ENCODE results near the gene BICDL1.

BICDL1 gene

DNA sequence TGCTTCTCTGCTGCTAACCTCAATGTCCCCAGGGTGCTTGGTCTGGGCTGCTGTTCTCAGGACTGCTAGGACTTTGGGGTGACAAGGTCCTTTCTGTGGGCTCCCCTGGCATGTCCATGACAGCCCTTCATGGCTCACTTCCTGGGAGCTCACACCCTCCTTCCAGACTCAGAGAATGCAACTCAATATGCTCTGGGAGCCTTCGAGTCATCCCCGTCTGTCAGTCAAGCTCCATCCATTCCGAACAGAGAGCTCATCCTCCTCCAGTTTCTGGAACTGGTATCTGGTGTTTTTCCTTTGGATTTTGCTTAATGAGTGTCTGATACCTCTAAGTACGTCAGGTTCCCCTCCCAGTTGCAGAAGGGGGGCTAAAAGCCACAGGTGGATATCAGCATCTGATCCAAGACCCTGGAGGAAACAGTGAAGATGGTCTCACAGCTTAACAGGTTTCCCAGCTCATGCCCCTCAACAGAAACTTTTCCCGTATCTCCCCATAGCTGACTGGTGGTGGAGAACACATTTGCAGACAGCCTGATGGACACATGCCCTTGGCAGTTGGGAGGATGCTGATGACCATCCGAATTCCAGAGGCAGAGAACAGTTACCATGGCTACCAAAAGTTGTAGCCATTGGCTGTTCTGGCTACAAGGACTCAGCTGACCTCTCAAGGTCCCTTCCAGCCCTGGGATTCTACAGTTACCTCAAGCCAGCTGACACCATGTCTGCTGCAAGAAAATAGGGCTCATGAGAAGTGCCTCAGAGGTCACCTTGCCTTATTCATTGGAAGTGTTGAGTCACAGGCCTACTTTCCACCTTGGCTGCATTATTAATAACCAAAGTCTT lies 137.0 kb downstream of the BICDL1 start:
- WGBS (ENCODE audit: insufficient coverage, insufficient read length) = no CpG with 5 or more reads among the region's 6 CpGs
- no peaks in the 10 kb centered on the region for H3K4me1 ChIP-seq (ENCODE audit: control insufficient read depth, insufficient read depth, low read length)
- no peak overlapping the region for H3K27ac ChIP-seq (ENCODE audit: low read length)
- H3K36me3 ChIP-seq (ENCODE audit: control insufficient read depth, insufficient read depth, low read length) = peaks cover 28% of the 10 kb centered on the region
- no peak for DNase-seq (ENCODE audit: low read depth, low spot score)
- no peaks in the 10 kb centered on the region for H3K9me3 ChIP-seq (ENCODE audit: control insufficient read depth, insufficient read depth, low read length)
- H3K4me3 ChIP-seq (ENCODE audit: low read length) = no peak overlapping the region
- H3K27me3 ChIP-seq (ENCODE audit: control insufficient read depth, insufficient read depth, low read length) = no peaks in the 10 kb centered on the region

DNA sequence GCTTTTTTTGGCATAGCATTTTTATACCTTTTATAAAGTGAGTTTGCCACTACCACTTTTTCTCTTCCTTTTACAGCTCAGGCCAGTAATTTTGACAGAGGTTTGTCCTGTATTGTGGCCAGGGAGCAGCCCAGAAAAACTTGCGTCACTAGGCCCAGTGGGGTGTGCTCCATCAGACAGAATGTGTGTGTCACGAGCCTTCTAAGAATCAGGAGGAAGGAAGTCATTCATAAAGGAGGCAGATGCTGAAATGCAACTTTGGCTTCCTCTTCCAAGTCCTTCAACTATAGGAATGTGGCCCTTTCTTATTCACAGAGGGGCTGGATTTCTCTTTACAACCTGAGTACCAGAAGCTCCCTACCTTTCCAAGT lies 137.6 kb downstream of the BICDL1 start:
- no CpG with 5 or more reads among the region's 2 CpGs for WGBS (ENCODE audit: insufficient coverage, insufficient read length)
- Histone ChIP-seq H3K4me1 (ENCODE audit: control insufficient read depth, insufficient read depth, low read length) (no peaks in the 10 kb centered on the region), H3K27ac (ENCODE audit: low read length) (no peak overlapping the region), H3K36me3 (ENCODE audit: control insufficient read depth, insufficient read depth, low read length) (peaks cover 33% of the 10 kb centered on the region), H3K4me3 (ENCODE audit: low read length) (no peak overlapping the region), H3K9me3 (ENCODE audit: control insufficient read depth, insufficient read depth, low read length) (no peaks in the 10 kb centered on the region), H3K27me3 (ENCODE audit: control insufficient read depth, insufficient read depth, low read length) (no peaks in the 10 kb centered on the region)
- DNase-seq (ENCODE audit: low read depth, low spot score) = no peak

DNA sequence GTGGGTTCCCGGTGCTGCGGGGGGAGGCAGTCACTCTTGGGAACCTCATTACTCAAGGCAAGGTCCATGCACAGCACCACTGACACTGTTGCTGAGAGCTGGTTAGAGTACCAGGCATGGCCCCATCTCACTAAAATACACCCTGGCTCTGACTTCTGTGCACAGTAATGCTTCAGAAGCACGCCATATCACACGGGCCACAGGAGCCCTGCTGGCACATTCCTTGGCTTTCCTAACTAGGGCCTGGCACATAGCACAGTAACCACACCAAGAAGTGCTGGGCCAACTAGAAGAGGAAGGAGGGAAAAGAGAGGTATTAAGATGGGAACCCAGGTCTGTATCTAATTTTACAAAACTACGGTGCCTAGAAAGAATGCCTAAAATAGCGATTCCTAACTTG lies 141.0 kb downstream of the BICDL1 start:
- Histone ChIP-seq H3K4me1 (ENCODE audit: control insufficient read depth, insufficient read depth, low read length) (no peaks in the 10 kb centered on the region), H3K27ac (ENCODE audit: low read length) (no peak overlapping the region), H3K9me3 (ENCODE audit: control insufficient read depth, insufficient read depth, low read length) (no peaks in the 10 kb centered on the region), H3K27me3 (ENCODE audit: control insufficient read depth, insufficient read depth, low read length) (no peaks in the 10 kb centered on the region), H3K36me3 (ENCODE audit: control insufficient read depth, insufficient read depth, low read length) (peaks cover 57% of the 10 kb centered on the region), H3K4me3 (ENCODE audit: low read length) (no peak overlapping the region)
- DNase-seq (ENCODE audit: low read depth, low spot score) = no peak
- no CpG with 5 or more reads among the region's 6 CpGs for WGBS (ENCODE audit: insufficient coverage, insufficient read length)

- no peak overlapping the region for H3K4me3 ChIP-seq (ENCODE audit: low read length)
- no CpG with 5 or more reads among the region's 15 CpGs for WGBS (ENCODE audit: insufficient coverage, insufficient read length)
- no peak for DNase-seq (ENCODE audit: low read depth, low spot score)
- no peaks in the 10 kb centered on the region for H3K9me3 ChIP-seq (ENCODE audit: control insufficient read depth, insufficient read depth, low read length)
- H3K36me3 ChIP-seq (ENCODE audit: control insufficient read depth, insufficient read depth, low read length) = peaks cover 59% of the 10 kb centered on the region
- no peaks in the 10 kb centered on the region for H3K4me1 ChIP-seq (ENCODE audit: control insufficient read depth, insufficient read depth, low read length)
- no peak overlapping the region for H3K27ac ChIP-seq (ENCODE audit: low read length)
- H3K27me3 ChIP-seq (ENCODE audit: control insufficient read depth, insufficient read depth, low read length) = no peaks in the 10 kb centered on the region
These were observed 142.1 kb downstream of the BICDL1 start for GRCh38 chr12:120131116-120131515.

- Histone ChIP-seq H3K36me3 (ENCODE audit: control insufficient read depth, insufficient read depth, low read length) (peaks cover 66% of the 10 kb centered on the region), H3K27ac (ENCODE audit: low read length) (no peak overlapping the region), H3K9me3 (ENCODE audit: control insufficient read depth, insufficient read depth, low read length) (no peaks in the 10 kb centered on the region), H3K4me1 (ENCODE audit: control insufficient read depth, insufficient read depth, low read length) (no peaks in the 10 kb centered on the region), H3K27me3 (ENCODE audit: control insufficient read depth, insufficient read depth, low read length) (no peaks in the 10 kb centered on the region), H3K4me3 (ENCODE audit: low read length) (no peak overlapping the region)
- DNase-seq (ENCODE audit: low read depth, low spot score) = no peak
- no CpG with 5 or more reads among the region's 9 CpGs for WGBS (ENCODE audit: insufficient coverage, insufficient read length)
These were observed 143.2 kb downstream of the BICDL1 start for GRCh38 chr12:120132054-120132836.

DNA sequence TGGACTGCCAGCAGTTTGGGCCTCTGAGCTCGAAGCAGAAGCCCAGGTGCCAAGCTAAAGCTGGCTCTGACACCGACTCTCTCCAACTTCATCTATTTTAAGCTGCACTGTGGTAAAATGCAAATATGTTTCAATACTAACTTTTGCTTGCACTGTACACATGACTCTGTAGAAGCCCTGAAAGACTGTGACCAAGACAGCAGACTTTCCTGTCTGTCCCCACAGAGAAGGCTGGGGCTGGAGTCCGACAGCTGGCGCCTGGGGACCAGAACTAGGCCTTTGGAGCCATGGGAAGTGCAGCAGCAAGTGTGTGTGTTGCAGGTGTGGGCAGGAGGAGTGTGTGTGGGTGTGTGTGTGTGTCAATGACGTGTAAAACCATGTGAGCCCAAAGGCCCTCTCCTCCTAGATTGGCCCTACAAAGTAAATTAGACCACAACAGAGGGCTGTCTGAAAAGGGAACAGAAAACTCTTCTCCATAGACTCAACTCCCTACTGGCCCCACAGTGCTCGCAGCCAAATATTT lies 143.9 kb downstream of the BICDL1 start:
- Histone ChIP-seq H3K9me3 (ENCODE audit: control insufficient read depth, insufficient read depth, low read length) (no peaks in the 10 kb centered on the region), H3K27ac (ENCODE audit: low read length) (no peak overlapping the region), H3K4me3 (ENCODE audit: low read length) (no peak overlapping the region), H3K27me3 (ENCODE audit: control insufficient read depth, insufficient read depth, low read length) (no peaks in the 10 kb centered on the region), H3K4me1 (ENCODE audit: control insufficient read depth, insufficient read depth, low read length) (no peaks in the 10 kb centered on the region), H3K36me3 (ENCODE audit: control insufficient read depth, insufficient read depth, low read length) (peaks cover 67% of the 10 kb centered on the region)
- no peak for DNase-seq (ENCODE audit: low read depth, low spot score)
- WGBS (ENCODE audit: insufficient coverage, insufficient read length) = no CpG with 5 or more reads among the region's 6 CpGs

- no CpG with 5 or more reads among the region's 20 CpGs for WGBS (ENCODE audit: insufficient coverage, insufficient read length)
- Histone ChIP-seq H3K27me3 (ENCODE audit: control insufficient read depth, insufficient read depth, low read length) (no peaks in the 10 kb centered on the region), H3K4me1 (ENCODE audit: control insufficient read depth, insufficient read depth, low read length) (no peaks in the 10 kb centered on the region), H3K9me3 (ENCODE audit: control insufficient read depth, insufficient read depth, low read length) (no peaks in the 10 kb centered on the region), H3K4me3 (ENCODE audit: low read length) (no peak overlapping the region), H3K36me3 (ENCODE audit: control insufficient read depth, insufficient read depth, low read length) (peaks cover 72% of the 10 kb centered on the region), H3K27ac (ENCODE audit: low read length) (no peak overlapping the region)
- no peak for DNase-seq (ENCODE audit: low read depth, low spot score)
These were observed 145.4 kb downstream of the BICDL1 start for GRCh38 chr12:120134307-120134980.

DNA sequence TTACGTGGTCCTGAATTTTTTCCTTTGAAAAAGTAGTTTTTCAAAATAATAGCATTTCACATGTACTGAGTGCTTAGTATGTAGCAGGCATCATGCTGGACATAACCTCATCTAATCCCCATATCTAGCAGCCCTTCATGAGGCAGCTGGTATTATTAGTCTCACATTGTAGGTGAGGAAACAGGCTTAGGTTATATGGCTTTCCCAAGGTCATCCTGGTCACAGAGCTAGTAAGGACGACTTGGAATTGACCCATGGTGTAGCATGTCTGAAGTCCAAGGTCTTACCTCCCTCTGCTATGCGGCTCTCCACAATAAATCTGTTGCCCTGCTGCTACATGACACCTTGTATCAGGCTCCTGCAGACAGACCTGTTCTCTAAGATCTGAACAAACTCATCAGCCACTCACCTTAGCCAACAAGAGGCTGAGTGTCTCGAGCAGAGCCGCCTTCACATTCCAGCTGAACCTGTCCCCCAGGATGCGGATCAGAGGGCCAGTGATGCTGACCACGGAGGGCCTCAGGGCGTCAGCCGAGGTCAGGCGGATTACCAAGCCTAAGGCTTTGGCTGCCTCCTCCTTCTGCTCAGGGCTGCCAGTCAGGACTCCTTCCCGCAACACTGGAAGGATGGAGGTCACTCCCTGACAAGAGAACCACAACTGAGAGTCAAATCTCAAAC lies 147.2 kb downstream of the BICDL1 start:
- Histone ChIP-seq H3K27me3 (ENCODE audit: control insufficient read depth, insufficient read depth, low read length) (no peaks in the 10 kb centered on the region), H3K9me3 (ENCODE audit: control insufficient read depth, insufficient read depth, low read length) (no peaks in the 10 kb centered on the region), H3K27ac (ENCODE audit: low read length) (no peak overlapping the region), H3K36me3 (ENCODE audit: control insufficient read depth, insufficient read depth, low read length) (peaks cover 70% of the 10 kb centered on the region), H3K4me1 (ENCODE audit: control insufficient read depth, insufficient read depth, low read length) (no peaks in the 10 kb centered on the region), H3K4me3 (ENCODE audit: low read length) (no peak overlapping the region)
- 100% methylated on average over 1 of the region's 11 CpGs for WGBS (ENCODE audit: insufficient coverage, insufficient read length)
- no peak for DNase-seq (ENCODE audit: low read depth, low spot score)

- no peak for DNase-seq (ENCODE audit: low read depth, low spot score)
- Histone ChIP-seq H3K27me3 (ENCODE audit: control insufficient read depth, insufficient read depth, low read length) (no peaks in the 10 kb centered on the region), H3K36me3 (ENCODE audit: control insufficient read depth, insufficient read depth, low read length) (peaks cover 73% of the 10 kb centered on the region), H3K4me3 (ENCODE audit: low read length) (no peak overlapping the region), H3K9me3 (ENCODE audit: control insufficient read depth, insufficient read depth, low read length) (no peaks in the 10 kb centered on the region), H3K27ac (ENCODE audit: low read length) (no peak overlapping the region), H3K4me1 (ENCODE audit: control insufficient read depth, insufficient read depth, low read length) (no peaks in the 10 kb centered on the region)
- WGBS (ENCODE audit: insufficient coverage, insufficient read length) = no CpG with 5 or more reads among the region's 11 CpGs
These were observed 148.8 kb downstream of the BICDL1 start for GRCh38 chr12:120137833-120138232.

- no peaks in the 10 kb centered on the region for H3K27me3 ChIP-seq (ENCODE audit: control insufficient read depth, insufficient read depth, low read length)
- peaks cover 70% of the 10 kb centered on the region for H3K36me3 ChIP-seq (ENCODE audit: control insufficient read depth, insufficient read depth, low read length)
- H3K4me3 ChIP-seq (ENCODE audit: low read length) = no peak overlapping the region
- H3K4me1 ChIP-seq (ENCODE audit: control insufficient read depth, insufficient read depth, low read length) = no peaks in the 10 kb centered on the region
- no peak for DNase-seq (ENCODE audit: low read depth, low spot score)
- H3K9me3 ChIP-seq (ENCODE audit: control insufficient read depth, insufficient read depth, low read length) = no peaks in the 10 kb centered on the region
- no peak overlapping the region for H3K27ac ChIP-seq (ENCODE audit: low read length)
- WGBS (ENCODE audit: insufficient coverage, insufficient read length) = no CpG with 5 or more reads among the region's 9 CpGs
These were observed 149.3 kb downstream of the BICDL1 start for GRCh38 chr12:120138366-120138765.

Measured in iPS DF 6.9 (cell line).